HTR-8/SVneo (cell line): ENCODE data around the gene MYO18B.

Experiments
- DNase-seq: peaks from one replicate; pipeline ENCODE4 v3.0.0; 2011; ENCODE audit warnings: low spot score, mixed read lengths; ENCODE audit not compliant: insufficient read length
- FAIRE-seq: peaks from 2 replicates; lab custom pipeline; 2011; peaks lifted over from hg19 to GRCh38; lab: Jason Lieb, UNC

MYO18B gene

DNA sequence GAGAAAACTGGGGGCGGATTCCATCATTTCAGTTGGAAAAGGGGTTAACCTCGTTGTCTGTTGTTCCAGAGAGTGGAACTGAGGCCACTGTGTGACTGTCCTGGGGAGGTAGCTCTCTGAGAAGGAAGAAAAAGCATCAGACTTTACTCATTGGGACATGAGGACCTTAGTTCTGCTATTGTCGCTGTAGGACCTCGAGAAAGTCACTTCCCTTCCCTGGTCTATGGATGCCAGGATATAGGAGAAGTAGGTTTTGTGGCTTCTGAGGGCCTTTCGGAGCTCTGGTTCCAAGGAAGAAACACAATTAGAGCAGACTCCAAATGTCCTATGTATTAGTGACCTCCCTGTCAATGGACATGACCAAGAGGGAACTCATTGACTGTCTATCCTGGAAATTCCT lies 6.2 kb downstream of the MYO18B start:
- DNase-seq (no peak), FAIRE-seq (no peak)

DNA sequence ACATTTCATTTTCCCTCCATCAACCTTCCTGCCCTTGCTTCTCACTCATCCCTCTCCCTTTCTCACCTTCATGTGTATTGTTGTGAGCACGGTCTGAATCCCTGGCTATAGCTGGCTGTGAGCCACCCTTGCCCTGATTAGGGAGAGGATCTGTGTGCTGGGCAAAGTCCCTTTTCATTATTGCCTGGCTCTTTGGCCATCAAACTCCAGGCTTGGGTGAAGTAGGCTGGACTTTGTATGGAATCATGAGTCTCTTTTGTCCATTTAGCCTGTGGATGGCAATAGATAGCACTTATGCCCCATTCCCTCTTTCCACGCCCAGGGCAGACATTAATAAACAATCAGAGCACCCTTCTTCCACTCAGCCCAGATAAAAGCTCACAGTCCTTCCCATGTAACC lies 6.7 kb downstream of the MYO18B start:
- DNase-seq (no peak), FAIRE-seq (no peak)

DNA sequence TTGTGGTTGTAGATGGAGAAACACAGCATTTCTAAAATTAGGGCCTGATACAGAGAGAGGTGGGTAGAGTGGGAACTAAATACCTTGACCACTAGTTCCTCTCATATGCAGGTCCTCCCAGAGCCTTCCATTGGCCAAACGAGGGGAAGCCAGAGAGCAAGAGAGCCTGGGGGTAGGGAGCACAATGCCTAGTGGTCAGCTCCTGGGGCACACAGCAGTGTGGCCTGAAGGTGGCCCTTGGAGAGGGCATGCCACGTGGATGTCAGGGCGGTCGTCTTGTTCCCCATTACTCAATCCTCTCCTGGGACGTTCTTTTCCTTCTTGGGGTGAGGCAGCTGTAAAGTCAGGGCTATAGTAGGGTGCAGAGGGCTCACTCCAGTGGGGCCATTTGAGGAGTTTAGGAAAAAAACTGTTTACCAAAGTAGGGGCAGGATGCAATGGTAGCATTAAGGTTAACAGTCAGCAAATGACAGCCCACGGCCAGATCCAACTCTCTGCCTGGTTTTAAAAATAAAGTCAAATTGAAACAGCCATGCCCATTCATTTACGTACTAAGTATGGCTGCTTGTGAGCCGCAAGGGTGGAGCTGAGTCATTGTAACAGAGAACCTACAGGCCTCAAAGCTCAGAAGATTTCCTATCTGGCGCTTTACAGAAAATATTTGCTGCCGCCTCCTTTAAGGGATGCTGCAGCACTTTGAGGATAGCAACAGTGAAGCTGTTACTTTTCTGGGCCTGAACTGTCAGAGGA lies 7.6 kb downstream of the MYO18B start:
- FAIRE-seq (no peak), DNase-seq (no peak)

GRCh38 chr22:25750569-25751173 lies 8.7 kb downstream of the MYO18B start:
- FAIRE-seq: no peak
- DNase-seq: no peak

DNA sequence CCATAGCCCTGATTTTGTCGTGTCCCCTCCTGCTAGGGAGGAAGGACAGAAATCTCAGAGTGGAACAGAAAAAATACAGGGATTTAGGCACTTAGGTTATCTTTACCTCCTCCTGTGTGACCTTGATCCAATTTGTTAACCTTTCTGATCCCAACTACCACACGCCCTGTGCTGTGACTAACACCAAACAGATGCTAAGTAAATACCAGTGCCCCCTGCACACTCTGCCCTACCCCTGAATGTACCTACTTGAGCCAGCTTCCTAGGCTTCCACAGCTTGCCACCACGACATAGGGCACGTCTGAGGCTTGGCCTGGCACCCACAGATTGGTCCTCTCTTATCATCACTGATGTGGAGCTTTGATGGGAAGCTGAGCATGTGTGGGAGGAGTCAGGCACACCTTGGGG lies 9.2 kb downstream of the MYO18B start:
- FAIRE-seq (no peak), DNase-seq (no peak)

DNA sequence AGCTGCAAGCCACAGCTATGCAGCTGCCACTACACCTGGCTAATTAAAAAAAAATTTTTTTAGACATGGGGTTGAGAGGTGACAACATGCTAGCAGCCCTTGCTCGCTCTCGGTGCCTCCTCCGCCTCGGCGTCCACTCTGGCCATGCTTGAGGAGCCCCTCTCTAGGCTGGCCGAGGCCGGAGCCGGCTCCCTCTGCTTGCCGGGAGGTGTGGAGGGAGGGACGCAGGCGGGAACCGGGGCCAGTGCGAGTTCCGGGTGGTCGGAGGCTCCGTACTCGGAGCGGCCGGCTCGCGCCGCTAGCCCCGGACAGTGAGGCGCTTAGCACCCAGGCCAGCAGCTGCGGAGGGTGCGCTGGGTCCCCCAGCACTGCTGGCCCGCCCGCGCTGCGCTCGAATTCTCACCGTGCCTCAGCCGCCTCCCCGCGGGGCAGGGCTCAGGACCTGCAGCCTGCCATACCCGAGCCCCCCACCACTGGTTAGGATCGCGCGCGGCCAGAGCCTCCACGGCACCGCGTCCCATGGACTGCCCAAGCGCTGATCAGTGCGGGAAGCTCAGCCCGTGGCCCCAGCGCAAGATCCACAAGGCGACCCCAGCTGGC lies 10.7 kb downstream of the MYO18B start:
- no peak for DNase-seq
- no peak for FAIRE-seq

DNA sequence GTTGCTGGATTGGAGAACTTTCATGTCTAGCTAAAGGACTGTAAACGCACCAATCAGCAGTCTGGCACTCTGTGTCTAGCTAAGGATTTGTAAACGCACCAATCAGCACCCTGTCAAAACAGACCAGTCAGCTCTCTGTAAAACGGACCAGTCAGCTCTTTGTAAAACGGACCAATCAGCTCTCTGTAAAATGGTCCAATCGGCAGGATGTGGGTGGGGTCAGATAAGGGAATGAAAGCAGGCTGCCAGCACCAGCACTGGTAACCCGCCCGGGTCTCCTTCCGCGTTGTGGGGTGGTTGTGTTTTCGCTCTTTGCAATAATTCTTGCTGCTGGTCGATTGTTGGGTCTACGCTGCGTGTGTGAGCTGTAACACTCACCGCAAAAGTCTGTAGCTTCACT lies 11.3 kb downstream of the MYO18B start:
- no peak for DNase-seq
- FAIRE-seq: no peak

GRCh38 chr22:25754527-25755202 lies 12.7 kb downstream of the MYO18B start:
- peak; percentile 5 for DNase-seq
- no peak for FAIRE-seq

DNA sequence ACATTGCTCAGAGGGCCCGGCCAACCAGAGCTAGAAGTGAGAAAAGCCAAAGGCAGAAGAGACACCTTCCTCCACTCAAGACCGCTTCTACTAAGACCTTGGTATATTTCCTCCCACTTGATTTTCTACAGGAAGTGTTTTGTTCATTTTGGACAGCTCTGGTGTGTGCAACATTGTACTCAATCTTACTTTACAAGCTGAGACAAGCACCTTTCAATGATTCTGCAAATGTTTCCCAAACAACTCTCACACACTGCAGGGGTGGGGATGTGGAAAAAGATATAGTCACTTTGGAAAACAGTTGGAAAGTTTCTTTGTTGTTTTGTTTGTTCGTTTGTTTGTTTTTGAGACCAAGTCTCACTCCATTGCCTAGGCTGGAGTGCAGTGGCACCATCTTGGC lies 15.7 kb downstream of the MYO18B start:
- DNase-seq (no peak), FAIRE-seq (no peak)

GRCh38 chr22:25758316-25758715 lies 16.3 kb downstream of the MYO18B start:
- FAIRE-seq (no peak), DNase-seq (no peak)

- DNase-seq (peak; percentile 71), FAIRE-seq (no peak)
Observed at GRCh38 chr22:25759825-25760231, 17.8 kb downstream of the MYO18B start.

DNA sequence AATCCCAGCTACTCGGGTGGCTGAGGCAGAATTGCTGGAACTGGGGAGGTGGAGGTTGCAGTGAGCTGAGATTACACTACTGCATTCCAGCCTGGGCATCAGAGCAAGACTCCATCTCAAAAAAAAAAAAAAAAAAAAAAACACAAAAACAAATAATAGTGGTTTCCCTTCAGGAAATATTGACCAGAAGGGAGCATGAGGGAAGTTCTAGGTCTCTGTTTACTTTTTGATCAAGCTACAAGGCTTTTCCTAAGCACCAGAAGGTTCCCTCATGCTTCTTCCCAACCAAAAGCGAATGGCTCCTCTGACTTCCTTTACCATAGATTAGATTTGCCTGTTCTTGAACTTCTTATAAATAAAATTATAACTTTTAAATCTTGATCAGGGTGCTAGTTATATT lies 18.3 kb downstream of the MYO18B start:
- FAIRE-seq (no peak), DNase-seq (no peak)

- DNase-seq (no peak), FAIRE-seq (no peak)
Observed at GRCh38 chr22:25760848-25761595, 19.0 kb downstream of the MYO18B start.

- FAIRE-seq (no peak), DNase-seq (no peak)
Observed at GRCh38 chr22:25762147-25762546, 20.2 kb downstream of the MYO18B start.

- DNase-seq (no peak), FAIRE-seq (no peak)
Observed at GRCh38 chr22:25763239-25763777, 21.3 kb downstream of the MYO18B start.

- DNase-seq (no peak), FAIRE-seq (no peak)
Observed at GRCh38 chr22:25764270-25765015, 22.5 kb downstream of the MYO18B start.

DNA sequence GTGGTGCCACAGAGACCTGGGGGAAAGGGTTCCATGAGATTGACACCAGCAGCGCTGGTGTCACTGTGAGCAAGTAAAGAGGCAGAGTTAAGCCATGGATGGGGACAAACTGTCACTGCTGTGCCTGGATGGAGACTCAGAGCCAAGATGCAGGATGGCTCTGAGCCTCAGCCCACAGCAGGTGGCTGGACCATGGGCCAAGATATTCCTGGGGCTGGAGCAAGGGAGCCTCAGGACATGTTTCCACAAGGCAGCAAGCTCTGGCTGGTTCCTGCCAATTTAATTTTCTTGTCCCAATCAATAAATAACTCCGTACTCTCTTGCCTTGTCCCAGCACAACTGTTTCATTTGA lies 23.0 kb downstream of the MYO18B start:
- DNase-seq: no peak
- no peak for FAIRE-seq

- FAIRE-seq (no peak), DNase-seq (no peak)
Observed at GRCh38 chr22:25765801-25766200, 23.8 kb downstream of the MYO18B start.

DNA sequence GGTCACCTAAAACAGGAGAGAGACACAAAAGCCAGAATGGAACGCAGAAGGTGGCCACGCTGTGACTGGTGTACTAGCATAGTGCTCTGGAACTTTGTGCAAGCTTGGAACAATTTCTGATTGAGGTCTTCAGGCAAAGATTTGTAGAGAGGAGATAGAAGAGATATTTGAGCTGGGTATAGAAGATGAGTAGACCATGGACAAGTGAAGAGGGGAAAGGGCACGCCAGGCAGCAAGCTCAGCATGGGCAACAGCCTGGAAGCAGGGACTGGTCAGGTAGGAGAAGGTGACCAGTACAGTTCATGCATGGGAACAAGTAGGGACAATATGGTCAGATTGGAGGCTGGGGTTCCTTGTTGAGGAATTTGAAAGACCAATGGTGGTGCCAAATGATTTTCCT lies 24.4 kb downstream of the MYO18B start:
- FAIRE-seq (no peak), DNase-seq (no peak)

DNA sequence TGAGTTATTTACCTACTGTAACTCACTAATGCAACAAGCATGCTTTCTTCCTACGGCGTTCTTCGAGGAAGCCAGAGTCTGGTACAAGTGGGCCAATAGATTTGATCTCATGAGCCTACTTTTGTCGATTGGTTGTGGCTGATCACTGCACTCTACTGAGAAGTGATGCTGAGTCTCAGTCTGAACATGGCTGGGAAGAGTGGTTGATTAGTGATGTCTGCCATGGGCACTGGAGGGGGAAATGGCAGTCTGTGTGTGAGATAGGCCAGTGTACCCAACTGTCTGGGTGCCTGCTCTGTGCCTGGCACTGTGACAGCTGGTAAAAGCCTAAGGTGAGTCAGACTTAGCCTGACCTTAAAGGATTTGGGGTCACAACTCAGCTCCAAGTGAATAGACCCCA lies 28.3 kb downstream of the MYO18B start:
- DNase-seq (no peak), FAIRE-seq (no peak)
